NOMO-1 treated with dmso at 0.1 percent for 144 hours (cell line): ENCODE data around the gene CCDC43.

ENCODE experiments used
- DNase-seq: peaks from one replicate; lab custom pipeline; 2025; ENCODE audit not compliant: unreplicated experiment; lab: John Stamatoyannopoulos, UW

CCDC43 gene

DNA sequence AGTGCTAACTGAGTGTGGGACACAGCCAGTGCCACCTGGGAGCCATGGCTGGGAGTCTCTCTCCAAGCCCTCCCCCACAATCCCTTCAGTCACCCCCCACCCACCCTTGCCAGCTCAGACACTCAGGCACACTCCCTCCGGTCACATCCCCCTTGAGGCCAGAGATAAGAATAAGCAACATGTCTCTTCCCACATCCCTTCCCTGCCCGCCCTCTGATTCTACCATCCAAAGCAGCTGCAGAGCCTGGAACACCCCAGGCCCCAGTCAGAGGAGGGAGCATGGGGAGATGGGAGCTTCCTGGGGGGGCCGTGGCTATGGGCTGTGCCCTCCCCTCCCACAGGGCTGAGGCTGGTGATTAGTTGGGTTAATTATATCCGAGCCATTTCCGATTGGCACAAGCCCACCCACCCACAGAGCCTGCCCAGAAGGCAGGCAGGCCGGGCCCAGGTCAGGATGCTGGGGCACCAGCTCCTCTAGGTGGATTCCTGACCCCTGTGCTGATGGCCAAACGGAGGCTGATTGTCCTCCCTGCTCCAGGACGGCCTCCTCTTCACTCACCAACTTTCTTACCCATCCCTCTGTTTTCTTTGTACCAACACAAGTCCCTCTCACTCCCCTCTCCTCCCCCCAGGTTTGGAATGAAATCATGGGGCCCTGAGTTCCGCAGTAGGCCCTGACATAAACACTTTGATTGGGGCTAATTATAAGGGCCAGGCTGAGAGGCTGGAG, 61.9 kb downstream of the CCDC43 start:
- no peak for DNase-seq
